ENCODE measurements around the gene ANKRD16.
"Not testable (repeated sequence)": the region's sequence is repeated elsewhere in the genome, so short reads cannot be mapped to it uniquely, and the experiment has no call there.

ANKRD16 gene

GRCh38 chr10:5887029-5887428 is 2.7 kb downstream of the ANKRD16 start:
- Histone ChIP-seq H3K36me3 (ENCODE audit: control insufficient read depth in 2 of 2, insufficient read depth in 2 of 2, low read length in 2 of 2) (peaks cover 11 to 26% of the 10 kb centered on the region in 2 donors), H3K9ac (ENCODE audit: low read depth in 1 of 2, low read length in 2 of 2) (no peak overlapping the region), H3K4me1 (ENCODE audit: control insufficient read depth in 2 of 2, insufficient read depth in 2 of 2, low read length in 2 of 2) (peaks cover 19 to 23% of the 10 kb centered on the region in 2 donors), H3K4me3 (ENCODE audit: low read length in 2 of 2) (no peak overlapping the region), H3K27ac (ENCODE audit: low read depth in 2 of 2, low read length in 2 of 2) (no peak overlapping the region), H3K9me3 (ENCODE audit: control insufficient read depth in 2 of 2, low read length in 2 of 2) (no peaks in the 10 kb centered on the region), H3K27me3 (ENCODE audit: control insufficient read depth in 2 of 2, insufficient read depth in 2 of 2, low read length in 2 of 2) (no peaks in the 10 kb centered on the region)

DNA sequence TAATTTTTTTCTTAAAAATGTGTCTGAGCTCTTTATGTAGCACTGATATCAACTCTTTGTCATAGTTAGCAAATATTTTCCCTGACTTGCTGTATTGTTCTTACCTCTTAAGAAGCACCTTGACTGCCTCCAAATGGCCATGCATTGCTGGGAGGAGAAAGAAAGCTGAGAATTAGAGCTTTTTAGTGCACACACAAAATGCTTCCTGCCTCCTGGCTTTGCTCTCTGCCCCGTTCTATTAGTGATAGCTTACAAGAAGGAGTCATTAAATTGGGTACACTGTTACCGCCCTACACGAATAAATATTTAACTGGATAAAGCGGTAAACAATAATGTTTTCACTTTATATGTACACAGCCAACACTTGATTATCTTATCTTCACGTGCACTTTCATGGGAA is 4.1 kb downstream of the ANKRD16 start:
- Histone ChIP-seq H3K27ac (ENCODE audit: low read depth in 2 of 2, low read length in 2 of 2) (no peak overlapping the region), H3K27me3 (ENCODE audit: control insufficient read depth in 2 of 2, insufficient read depth in 2 of 2, low read length in 2 of 2) (no peaks in the 10 kb centered on the region), H3K36me3 (ENCODE audit: control insufficient read depth in 2 of 2, insufficient read depth in 2 of 2, low read length in 2 of 2) (peaks cover 11 to 26% of the 10 kb centered on the region in 2 donors), H3K4me1 (ENCODE audit: control insufficient read depth in 2 of 2, insufficient read depth in 2 of 2, low read length in 2 of 2) (peaks cover 10 to 16% of the 10 kb centered on the region in 2 donors), H3K9me3 (ENCODE audit: control insufficient read depth in 2 of 2, low read length in 2 of 2) (no peaks in the 10 kb centered on the region), H3K4me3 (ENCODE audit: low read length in 2 of 2) (no peak overlapping the region), H3K9ac (ENCODE audit: low read depth in 1 of 2, low read length in 2 of 2) (no peak overlapping the region)

DNA sequence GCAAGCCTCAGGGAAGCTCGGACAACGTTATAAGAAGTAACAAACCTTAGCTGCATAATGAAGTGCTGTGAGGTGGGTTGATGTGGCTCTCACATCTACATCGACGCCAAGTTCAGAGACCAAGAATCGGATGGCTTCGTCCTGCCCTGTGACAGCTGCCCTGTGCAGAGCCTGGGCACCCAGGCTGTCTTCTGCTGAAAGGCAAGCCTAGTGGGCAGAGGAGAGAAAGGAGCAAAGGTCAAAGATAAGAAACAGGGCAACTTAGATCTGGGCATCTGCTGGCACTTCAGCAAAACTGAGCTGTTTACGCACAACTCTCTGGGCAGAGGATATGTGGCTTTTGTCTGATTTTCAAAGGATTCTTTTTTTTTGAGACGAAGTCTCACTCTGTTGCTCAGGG is 6.7 kb downstream of the ANKRD16 start:
- H3K9ac ChIP-seq (ENCODE audit: low read depth in 1 of 2, low read length in 2 of 2) = no peak overlapping the region
- no peak overlapping the region for H3K4me3 ChIP-seq (ENCODE audit: low read length in 2 of 2)
- H3K27ac ChIP-seq (ENCODE audit: low read depth in 2 of 2, low read length in 2 of 2) = no peak overlapping the region
- H3K27me3 ChIP-seq (ENCODE audit: control insufficient read depth in 2 of 2, insufficient read depth in 2 of 2, low read length in 2 of 2) = no peaks in the 10 kb centered on the region
- H3K4me1 ChIP-seq (ENCODE audit: control insufficient read depth in 2 of 2, insufficient read depth in 2 of 2, low read length in 2 of 2) = peaks cover 3 to 5% of the 10 kb centered on the region in 2 donors
- H3K9me3 ChIP-seq (ENCODE audit: control insufficient read depth in 2 of 2, low read length in 2 of 2) = no peaks in the 10 kb centered on the region
- peaks cover 17 to 32% of the 10 kb centered on the region in 2 donors for H3K36me3 ChIP-seq (ENCODE audit: control insufficient read depth in 2 of 2, insufficient read depth in 2 of 2, low read length in 2 of 2)

- H3K36me3 ChIP-seq (ENCODE audit: control insufficient read depth in 2 of 2, insufficient read depth in 2 of 2, low read length in 2 of 2) = peaks cover 12 to 15% of the 10 kb centered on the region in 2 donors
- H3K4me1 ChIP-seq (ENCODE audit: control insufficient read depth in 2 of 2, insufficient read depth in 2 of 2, low read length in 2 of 2); H3K9ac ChIP-seq (ENCODE audit: low read depth in 1 of 2, low read length in 2 of 2); H3K4me3 ChIP-seq (ENCODE audit: low read length in 2 of 2); H3K27me3 ChIP-seq (ENCODE audit: control insufficient read depth in 2 of 2, insufficient read depth in 2 of 2, low read length in 2 of 2); H3K9me3 ChIP-seq (ENCODE audit: control insufficient read depth in 2 of 2, low read length in 2 of 2); H3K27ac ChIP-seq (ENCODE audit: low read depth in 2 of 2, low read length in 2 of 2): not testable (repeated sequence)
Measured at GRCh38 chr10:5877041-5877440, 12.7 kb downstream of the ANKRD16 start.

DNA sequence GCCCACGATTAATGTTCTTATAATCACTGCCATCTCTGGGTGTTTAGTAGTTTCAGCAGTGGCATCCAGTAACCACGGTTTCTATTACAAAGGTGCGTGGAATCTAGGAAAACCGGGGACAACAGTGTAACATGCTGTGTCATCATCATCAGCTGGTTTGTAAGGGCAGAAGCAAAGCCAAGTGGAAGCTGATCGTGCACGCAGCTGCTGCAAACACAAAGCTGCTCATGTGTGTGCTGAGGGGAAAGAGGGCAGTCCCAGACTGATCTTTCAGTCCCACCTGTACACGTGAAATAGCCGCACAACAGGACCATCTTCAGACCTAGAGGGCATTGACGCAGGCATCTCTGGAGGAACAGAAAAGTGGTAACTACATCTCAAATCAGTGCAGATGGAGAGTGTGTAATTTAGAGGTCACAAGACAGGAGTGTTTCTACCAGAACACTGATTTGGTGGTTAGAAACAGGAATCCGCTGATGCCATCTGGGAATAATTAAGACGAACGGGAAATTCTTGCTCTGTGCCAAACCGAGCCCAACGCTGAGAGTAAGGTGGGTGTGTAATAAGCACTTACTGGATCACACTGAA is 13.4 kb downstream of the ANKRD16 start:
- Histone ChIP-seq H3K9ac (ENCODE audit: low read depth in 1 of 2, low read length in 2 of 2) (no peak overlapping the region), H3K36me3 (ENCODE audit: control insufficient read depth in 2 of 2, insufficient read depth in 2 of 2, low read length in 2 of 2) (peaks cover 12 to 15% of the 10 kb centered on the region in 2 donors), H3K27ac (ENCODE audit: low read depth in 2 of 2, low read length in 2 of 2) (no peak overlapping the region), H3K9me3 (ENCODE audit: control insufficient read depth in 2 of 2, low read length in 2 of 2) (no peaks in the 10 kb centered on the region), H3K27me3 (ENCODE audit: control insufficient read depth in 2 of 2, insufficient read depth in 2 of 2, low read length in 2 of 2) (no peaks in the 10 kb centered on the region), H3K4me1 (ENCODE audit: control insufficient read depth in 2 of 2, insufficient read depth in 2 of 2, low read length in 2 of 2) (no peaks in the 10 kb centered on the region), H3K4me3 (ENCODE audit: low read length in 2 of 2) (no peak overlapping the region)

DNA sequence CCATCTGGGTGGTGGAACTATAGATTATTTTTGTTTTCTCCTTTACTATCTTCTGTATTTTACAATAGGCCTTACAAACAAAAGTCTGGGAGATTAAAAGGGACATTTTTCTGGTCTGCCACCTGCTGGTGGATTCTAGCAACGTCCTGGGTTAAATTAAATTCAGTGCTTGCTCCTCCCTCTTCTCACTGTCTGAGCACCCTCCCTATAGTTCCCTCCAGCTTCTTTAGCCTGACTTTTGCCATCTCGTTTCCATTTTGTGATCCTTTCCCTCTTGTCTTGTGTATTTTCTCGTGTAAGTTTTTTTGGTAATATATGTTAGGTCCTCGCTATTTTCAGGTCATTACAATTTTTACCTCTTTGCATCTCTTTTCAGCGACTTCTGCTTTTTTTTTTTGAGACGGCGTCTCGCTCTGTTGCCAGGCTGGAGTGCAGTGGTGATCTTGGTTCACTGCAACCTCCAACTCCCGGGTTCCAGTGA is 16.1 kb downstream of the ANKRD16 start:
- H3K9me3 ChIP-seq (ENCODE audit: control insufficient read depth in 2 of 2, low read length in 2 of 2) = no peaks in the 10 kb centered on the region
- no peak overlapping the region for H3K9ac ChIP-seq (ENCODE audit: low read depth in 1 of 2, low read length in 2 of 2)
- no peaks in the 10 kb centered on the region for H3K27me3 ChIP-seq (ENCODE audit: control insufficient read depth in 2 of 2, insufficient read depth in 2 of 2, low read length in 2 of 2)
- H3K4me1 ChIP-seq (ENCODE audit: control insufficient read depth in 2 of 2, insufficient read depth in 2 of 2, low read length in 2 of 2) = no peaks in the 10 kb centered on the region
- H3K27ac ChIP-seq (ENCODE audit: low read depth in 2 of 2, low read length in 2 of 2) = no peak overlapping the region
- H3K36me3 ChIP-seq (ENCODE audit: control insufficient read depth in 2 of 2, insufficient read depth in 2 of 2, low read length in 2 of 2) = peaks cover 11 to 12% of the 10 kb centered on the region in 2 donors
- H3K4me3 ChIP-seq (ENCODE audit: low read length in 2 of 2) = peak overlapping the region in 1 of 2 donors; percentile 42

DNA sequence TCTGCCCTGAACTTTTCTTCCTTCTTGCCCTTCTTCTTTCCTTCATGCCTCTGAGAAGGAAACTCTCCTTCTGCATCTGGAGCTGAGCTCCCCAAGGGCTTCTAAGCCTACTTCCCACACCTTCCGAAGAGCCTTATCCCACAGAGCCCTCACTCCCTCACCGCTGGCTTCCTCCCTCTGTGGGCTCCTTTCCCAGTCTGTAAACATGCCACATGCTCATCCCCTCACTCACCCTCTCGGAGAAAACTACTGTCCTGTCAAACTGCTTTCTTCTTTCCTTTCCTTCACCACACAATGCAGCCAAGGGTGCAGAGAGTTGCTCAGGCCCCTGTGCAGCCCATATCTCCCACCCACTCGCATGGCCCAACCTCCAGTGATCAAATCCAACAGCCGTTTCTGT is 18.1 kb downstream of the ANKRD16 start:
- Histone ChIP-seq H3K4me1 (ENCODE audit: control insufficient read depth in 2 of 2, insufficient read depth in 2 of 2, low read length in 2 of 2) (no peaks in the 10 kb centered on the region), H3K27ac (ENCODE audit: low read depth in 2 of 2, low read length in 2 of 2) (no peak overlapping the region), H3K27me3 (ENCODE audit: control insufficient read depth in 2 of 2, insufficient read depth in 2 of 2, low read length in 2 of 2) (no peaks in the 10 kb centered on the region), H3K36me3 (ENCODE audit: control insufficient read depth in 2 of 2, insufficient read depth in 2 of 2, low read length in 2 of 2) (peaks cover 3 to 6% of the 10 kb centered on the region in 2 donors), H3K9me3 (ENCODE audit: control insufficient read depth in 2 of 2, low read length in 2 of 2) (no peaks in the 10 kb centered on the region), H3K4me3 (ENCODE audit: low read length in 2 of 2) (no peak overlapping the region), H3K9ac (ENCODE audit: low read depth in 1 of 2, low read length in 2 of 2) (no peak overlapping the region)

DNA sequence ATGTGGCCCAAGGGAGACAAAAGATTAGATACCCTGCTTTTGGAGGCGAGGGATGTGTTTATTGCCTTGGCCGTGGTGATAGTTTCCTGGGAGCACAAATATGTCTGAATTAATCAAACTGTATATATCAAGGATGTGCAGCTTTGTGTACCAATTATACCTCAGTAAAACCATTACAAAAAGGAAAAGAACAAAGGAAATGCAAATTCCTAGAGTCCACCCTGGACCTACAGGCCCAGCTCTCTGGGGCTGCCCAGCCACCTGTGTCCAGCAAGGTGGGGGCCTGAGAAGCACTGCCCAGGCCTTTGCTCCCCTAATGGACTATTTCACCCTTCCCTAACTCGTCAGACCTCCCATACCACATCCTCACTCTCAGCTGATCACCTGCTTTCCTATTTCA is 20.5 kb downstream of the ANKRD16 start:
- Histone ChIP-seq H3K4me3 (ENCODE audit: low read length in 2 of 2) (no peak overlapping the region), H3K36me3 (ENCODE audit: control insufficient read depth in 2 of 2, insufficient read depth in 2 of 2, low read length in 2 of 2) (peaks cover 0 to 3% of the 10 kb centered on the region in 2 donors), H3K27ac (ENCODE audit: low read depth in 2 of 2, low read length in 2 of 2) (no peak overlapping the region), H3K27me3 (ENCODE audit: control insufficient read depth in 2 of 2, insufficient read depth in 2 of 2, low read length in 2 of 2) (no peaks in the 10 kb centered on the region), H3K4me1 (ENCODE audit: control insufficient read depth in 2 of 2, insufficient read depth in 2 of 2, low read length in 2 of 2) (no peaks in the 10 kb centered on the region), H3K9ac (ENCODE audit: low read depth in 1 of 2, low read length in 2 of 2) (no peak overlapping the region), H3K9me3 (ENCODE audit: control insufficient read depth in 2 of 2, low read length in 2 of 2) (no peaks in the 10 kb centered on the region)

DNA sequence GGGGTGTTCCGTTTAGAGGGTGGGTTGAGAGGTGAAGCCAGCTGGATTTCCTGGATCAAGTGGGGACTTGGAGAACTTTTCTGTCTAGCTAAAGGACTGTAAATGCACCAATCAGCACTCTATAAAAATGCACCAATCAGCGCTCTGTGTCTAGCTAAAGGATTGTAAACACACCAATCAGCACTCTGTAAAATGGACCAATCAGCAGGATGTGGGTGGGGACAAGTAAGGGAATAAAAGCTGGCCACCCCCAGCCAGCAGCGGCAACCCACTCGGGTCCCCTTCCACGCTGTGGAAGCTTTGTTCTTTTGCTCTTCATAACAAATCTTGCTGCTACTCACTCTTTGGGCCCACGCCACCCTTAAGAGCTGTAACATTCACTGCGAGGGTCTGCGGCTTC is 21.3 kb downstream of the ANKRD16 start:
- H3K27ac ChIP-seq (ENCODE audit: low read depth in 2 of 2, low read length in 2 of 2); H3K9me3 ChIP-seq (ENCODE audit: control insufficient read depth in 2 of 2, low read length in 2 of 2); H3K4me1 ChIP-seq (ENCODE audit: control insufficient read depth in 2 of 2, insufficient read depth in 2 of 2, low read length in 2 of 2); H3K9ac ChIP-seq (ENCODE audit: low read depth in 1 of 2, low read length in 2 of 2); H3K4me3 ChIP-seq (ENCODE audit: low read length in 2 of 2); H3K27me3 ChIP-seq (ENCODE audit: control insufficient read depth in 2 of 2, insufficient read depth in 2 of 2, low read length in 2 of 2); H3K36me3 ChIP-seq (ENCODE audit: control insufficient read depth in 2 of 2, insufficient read depth in 2 of 2, low read length in 2 of 2): not testable (repeated sequence)

GRCh38 chr10:5867091-5867615 is 22.5 kb downstream of the ANKRD16 start:
- H3K9me3 ChIP-seq (ENCODE audit: control insufficient read depth in 2 of 2, low read length in 2 of 2); H3K9ac ChIP-seq (ENCODE audit: low read depth in 1 of 2, low read length in 2 of 2); H3K27me3 ChIP-seq (ENCODE audit: control insufficient read depth in 2 of 2, insufficient read depth in 2 of 2, low read length in 2 of 2); H3K36me3 ChIP-seq (ENCODE audit: control insufficient read depth in 2 of 2, insufficient read depth in 2 of 2, low read length in 2 of 2); H3K4me3 ChIP-seq (ENCODE audit: low read length in 2 of 2); H3K27ac ChIP-seq (ENCODE audit: low read depth in 2 of 2, low read length in 2 of 2); H3K4me1 ChIP-seq (ENCODE audit: control insufficient read depth in 2 of 2, insufficient read depth in 2 of 2, low read length in 2 of 2): not testable (repeated sequence)

Data from mucosa of rectum (tissue), 2 donors.